GM13977 (cell line): Measurements from ENCODE around the gene GCDH.

ENCODE experiments used
- DNase-seq: peaks from one replicate; pipeline ENCODE4 v3.0.0; 2012; ENCODE audit warnings: low spot score
- in situ Hi-C: fragments of 300-500 bp; cut with MboI; formaldehyde crosslinking; loops from one replicate; pipeline ENCODE4 v1.12.0; 2022; ENCODE audit warnings: low sequenced_read_pairs, low pct_unique_long_range_greater_than_20kb, mixed read lengths, inconsistent platforms; ENCODE audit not compliant: unreplicated experiment
- TF ChIP-seq, protein P1 (sequence below): IDR thresholded peaks from 2 replicates; pipeline ENCODE4 v1.5.1; 2012; ENCODE audit warnings: mild to moderate bottlenecking, control low read depth; ENCODE audit not compliant: insufficient read depth; ENCODE audit errors: extremely low read depth, missing control alignments

GCDH gene

DNA sequence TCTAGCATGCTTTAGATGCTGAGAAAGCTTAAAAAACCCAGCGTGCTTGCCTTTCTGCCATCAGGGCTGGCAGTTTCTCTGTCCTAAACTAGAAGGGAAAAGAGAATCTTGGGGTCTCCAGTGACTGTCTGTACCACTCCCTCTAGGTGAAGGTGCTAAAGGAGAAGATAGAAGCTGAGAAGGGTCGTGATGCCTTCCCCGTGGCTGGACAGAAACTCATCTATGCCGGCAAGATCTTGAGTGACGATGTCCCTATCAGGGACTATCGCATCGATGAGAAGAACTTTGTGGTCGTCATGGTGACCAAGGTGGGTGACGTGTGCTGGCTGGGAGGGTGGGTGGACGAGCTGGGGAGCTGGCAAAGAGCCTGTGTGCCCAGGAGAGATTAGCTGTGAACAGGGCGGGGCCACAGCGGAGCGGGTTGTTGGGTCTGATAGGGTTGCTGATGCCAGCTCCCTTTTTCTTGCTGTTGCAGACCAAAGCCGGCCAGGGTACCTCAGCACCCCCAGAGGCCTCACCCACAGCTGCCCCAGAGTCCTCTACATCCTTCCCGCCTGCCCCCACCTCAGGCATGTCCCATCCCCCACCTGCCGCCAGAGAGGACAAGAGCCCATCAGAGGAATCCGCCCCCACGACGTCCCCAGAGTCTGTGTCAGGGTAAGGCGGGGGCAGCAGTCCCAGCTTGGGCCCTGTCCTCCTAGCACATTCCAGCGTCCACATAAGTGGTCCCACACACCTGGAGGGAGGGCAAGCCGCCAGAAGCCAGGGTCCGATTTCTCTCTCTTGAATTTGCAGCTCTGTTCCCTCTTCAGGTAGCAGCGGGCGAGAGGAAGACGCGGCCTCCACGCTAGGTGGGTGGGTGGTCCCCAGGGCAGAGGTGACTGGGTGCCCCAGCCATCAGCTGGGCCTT is 57.0 kb downstream of the GCDH start:
- no peak for DNase-seq
- in situ Hi-C loops, result no loop called here
- TF ChIP-seq, protein P1, sequence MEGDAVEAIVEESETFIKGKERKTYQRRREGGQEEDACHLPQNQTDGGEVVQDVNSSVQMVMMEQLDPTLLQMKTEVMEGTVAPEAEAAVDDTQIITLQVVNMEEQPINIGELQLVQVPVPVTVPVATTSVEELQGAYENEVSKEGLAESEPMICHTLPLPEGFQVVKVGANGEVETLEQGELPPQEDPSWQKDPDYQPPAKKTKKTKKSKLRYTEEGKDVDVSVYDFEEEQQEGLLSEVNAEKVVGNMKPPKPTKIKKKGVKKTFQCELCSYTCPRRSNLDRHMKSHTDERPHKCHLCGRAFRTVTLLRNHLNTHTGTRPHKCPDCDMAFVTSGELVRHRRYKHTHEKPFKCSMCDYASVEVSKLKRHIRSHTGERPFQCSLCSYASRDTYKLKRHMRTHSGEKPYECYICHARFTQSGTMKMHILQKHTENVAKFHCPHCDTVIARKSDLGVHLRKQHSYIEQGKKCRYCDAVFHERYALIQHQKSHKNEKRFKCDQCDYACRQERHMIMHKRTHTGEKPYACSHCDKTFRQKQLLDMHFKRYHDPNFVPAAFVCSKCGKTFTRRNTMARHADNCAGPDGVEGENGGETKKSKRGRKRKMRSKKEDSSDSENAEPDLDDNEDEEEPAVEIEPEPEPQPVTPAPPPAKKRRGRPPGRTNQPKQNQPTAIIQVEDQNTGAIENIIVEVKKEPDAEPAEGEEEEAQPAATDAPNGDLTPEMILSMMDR, result no peak

DNA sequence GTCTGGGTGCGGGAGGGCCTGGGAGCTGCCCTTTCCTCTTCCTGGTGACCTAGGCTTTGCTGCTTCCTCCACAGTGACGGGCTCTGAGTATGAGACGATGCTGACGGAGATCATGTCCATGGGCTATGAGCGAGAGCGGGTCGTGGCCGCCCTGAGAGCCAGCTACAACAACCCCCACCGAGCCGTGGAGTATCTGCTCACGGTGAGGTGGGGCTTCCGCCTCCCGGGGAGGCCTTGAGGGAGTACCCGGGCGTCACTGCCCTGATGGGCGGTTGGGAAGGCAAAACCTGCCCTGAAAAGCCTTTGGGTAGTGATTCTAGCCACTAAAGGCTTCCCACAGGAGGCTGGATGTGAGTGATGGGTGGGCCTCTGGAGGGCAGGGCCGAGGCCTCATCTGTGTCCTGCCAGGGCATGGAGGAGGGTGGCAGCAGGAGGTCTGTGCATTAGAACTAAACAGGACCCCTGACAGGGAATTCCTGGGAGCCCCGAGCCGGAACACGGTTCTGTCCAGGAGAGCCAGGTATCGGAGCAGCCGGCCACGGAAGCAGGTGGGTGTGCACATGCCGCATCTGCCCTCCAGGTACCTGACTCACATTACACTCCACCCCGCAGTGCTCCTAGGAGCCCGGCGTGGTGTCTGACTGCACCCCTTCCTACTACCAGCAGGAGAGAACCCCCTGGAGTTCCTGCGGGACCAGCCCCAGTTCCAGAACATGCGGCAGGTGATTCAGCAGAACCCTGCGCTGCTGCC is 57.8 kb downstream of the GCDH start:
- in situ Hi-C loops, result no loop called here
- TF ChIP-seq, protein P1, result no peak
- no peak for DNase-seq
